Stimulated activated CD4-positive, alpha-beta T cell treated with anti-CD3 and anti-CD28 coated beads, Interleukin-1b, Interleukin-23, amount 100 ng/mL, for 24 hours (primary cell): Measurements from ENCODE around the gene PPEF1.

Experiments
- DNase-seq, 4 experiments: peaks; one replicate each; pipeline ENCODE4 v3.0.0-alpha.2; 2020; ENCODE audit warnings: low read depth in 4 of 4, low spot score in 1 of 4

The PPEF1 gene

DNA sequence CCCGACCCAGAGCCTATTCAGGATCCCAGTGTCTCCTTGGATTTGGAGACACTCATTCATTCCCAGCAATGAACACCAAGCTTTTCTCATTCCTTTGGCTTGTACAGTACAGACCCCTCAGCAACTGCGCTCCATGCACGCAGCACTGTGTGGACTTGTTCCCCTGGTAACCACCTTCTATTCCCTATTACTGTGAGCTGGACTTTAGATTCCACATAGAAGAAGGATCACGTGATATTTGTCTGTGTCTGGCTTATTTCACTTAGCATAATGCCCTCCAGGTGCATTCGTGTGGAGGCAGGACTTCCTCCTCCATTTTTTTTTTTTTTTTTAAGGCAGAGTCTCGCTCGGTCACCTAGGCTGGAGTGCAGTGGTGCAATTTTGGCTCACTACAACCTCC, 170.0 kb downstream of the PPEF1 start:
- no peak for DNase-seq
